GM20431 (cell line): Measurements from ENCODE around the gene TMEM33.

Experiments
- in situ Hi-C: fragments of 300-500 bp; cut with MseI, MboI; formaldehyde crosslinking; loops from one replicate; pipeline ENCODE4 v1.15.0; 2020; ENCODE audit warnings: low sequenced_read_pairs; ENCODE audit not compliant: unreplicated experiment

The TMEM33 gene

DNA sequence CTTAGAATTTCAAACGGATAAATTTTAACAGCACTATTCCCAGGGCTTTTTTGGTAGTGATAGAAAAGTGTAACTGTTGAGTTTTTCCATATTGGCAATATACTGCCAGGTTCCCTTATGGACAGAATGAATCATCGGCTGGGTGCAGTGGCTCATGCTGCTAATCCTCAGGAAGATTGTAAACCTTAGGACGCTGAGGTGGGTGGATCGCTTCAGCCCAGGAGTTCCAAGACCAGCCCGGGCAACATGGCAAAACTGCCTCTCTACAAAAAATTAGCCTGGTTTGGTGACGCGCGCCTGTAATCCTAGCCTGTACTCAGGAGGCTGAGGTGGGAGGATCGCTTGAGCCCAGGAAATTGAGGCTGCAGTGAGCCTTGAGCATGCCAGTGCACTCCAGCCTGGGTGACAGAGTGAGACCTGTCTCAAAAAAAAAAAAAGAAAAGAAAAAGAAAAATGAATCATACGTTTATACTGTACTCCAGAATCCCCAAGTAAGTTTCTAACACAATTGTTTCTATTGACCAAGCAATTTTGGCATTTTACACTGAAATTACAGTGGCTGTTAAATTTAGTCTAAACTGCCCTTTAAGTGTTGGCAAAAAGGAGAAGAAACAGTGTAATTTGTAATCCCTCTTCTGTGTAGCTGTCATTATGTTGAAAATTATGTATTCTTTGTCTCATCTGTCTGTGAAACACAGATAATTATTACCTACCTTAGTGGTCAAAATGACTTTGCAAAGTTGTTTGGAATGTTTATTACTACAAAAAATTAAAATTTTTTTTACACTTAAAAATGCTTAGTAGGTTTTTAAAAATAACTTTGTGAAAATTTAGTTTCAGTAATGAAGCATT lies 56.9 kb downstream of the TMEM33 start:
- in situ Hi-C loops, result no loop called here

DNA sequence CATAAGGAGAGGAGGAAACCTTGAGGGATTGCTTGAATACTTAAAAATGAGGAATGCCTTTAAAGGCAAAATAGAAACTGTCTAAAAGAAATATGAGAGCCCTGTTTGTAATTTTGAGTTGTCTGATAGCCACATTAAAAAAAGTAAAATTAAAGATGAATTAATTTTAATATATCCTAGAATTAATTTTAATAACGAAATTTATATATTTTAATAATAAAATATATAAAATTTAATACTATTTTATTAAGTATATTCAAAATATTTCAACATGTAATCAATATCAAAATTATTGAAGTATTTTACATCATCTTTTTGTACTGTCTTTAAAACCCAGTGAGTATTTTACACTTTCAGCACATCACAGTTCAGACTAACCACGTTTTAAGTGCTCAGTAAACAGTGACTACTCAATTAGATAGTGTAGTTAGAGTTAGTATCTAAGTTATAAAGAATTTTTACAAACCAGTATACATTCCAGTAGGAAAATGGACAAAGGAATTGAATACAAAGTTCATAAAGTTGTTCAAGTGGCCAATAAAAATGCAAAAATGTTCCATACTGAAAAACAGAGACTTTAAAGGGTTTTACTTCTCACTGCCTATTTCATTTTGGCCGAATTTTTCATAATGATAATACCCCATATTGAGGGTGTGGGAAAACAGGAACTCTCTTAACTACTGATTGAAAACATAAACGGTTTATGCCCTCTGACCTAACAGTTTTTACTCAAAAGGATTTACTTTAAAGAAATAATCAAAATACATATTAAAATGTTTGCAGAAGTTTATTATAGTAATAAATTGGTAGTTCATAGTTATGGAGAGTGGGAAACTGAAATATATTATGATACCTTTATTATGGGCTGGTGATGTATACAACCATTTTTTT lies 58.0 kb downstream of the TMEM33 start:
- in situ Hi-C loops, result no loop called here

DNA sequence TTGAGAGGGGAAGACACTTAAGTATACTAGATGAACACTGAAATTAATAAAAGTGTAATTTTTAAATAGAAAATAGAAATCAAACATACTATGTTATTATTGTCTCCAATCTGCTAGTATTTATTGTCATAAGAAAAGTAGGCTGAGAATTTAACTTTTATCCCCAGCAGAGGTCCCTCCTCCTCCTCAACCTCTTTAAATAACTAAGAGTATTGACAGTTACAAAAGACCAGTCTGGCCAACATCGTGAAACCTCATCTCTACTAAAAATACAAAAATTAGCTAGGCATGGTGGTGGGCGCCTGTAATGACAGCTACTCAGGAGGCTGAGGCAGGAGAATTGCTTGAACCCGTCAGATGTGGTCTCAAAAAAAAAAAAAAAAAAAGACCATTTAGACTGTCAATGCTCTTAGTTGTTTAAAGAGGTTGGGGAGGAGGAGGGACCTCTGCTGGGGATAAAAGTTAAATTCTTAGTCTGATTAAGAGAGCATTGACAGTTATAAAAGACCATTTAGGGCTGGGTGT lies 59.3 kb downstream of the TMEM33 start:
- in situ Hi-C loops, result no loop called here

DNA sequence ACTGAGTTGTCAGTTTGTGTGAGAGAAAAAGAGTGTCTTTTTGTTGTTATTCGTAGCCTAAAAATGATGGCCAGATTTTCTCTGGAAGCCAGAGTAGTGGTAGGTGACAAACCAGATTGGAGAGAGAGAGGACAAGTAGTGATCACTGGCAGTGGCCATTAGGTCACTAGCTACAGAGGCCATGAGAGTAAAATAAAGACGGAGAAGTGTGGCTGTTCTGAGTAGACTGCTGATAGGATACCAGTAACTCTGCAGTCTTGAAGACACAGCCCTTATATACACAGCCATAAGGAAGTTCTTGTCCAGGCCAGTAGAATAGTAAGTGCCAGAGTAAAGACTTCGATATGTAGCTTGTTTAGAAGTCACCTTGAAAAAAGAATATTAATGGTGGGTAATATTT lies 62.8 kb downstream of the TMEM33 start:
- in situ Hi-C loops, result no loop called here

DNA sequence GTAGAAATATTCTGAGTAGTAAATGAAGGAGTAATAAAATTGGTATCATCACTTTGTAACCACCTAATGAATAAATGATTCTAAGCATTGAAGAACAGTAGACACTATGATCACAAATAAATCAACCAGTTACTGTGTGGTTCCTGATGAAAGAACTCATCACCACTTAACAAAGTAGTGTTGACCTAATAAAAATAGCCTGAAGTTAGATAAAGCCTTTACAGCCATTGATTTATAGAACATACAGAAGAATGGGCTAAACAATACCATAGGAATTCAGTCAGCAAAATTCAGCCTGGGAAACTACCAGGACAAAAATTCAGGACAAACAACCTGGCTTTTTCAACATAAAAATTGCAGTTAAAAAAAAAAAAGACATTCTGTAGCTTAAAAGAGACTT lies 64.1 kb downstream of the TMEM33 start:
- in situ Hi-C loops, result no loop called here

DNA sequence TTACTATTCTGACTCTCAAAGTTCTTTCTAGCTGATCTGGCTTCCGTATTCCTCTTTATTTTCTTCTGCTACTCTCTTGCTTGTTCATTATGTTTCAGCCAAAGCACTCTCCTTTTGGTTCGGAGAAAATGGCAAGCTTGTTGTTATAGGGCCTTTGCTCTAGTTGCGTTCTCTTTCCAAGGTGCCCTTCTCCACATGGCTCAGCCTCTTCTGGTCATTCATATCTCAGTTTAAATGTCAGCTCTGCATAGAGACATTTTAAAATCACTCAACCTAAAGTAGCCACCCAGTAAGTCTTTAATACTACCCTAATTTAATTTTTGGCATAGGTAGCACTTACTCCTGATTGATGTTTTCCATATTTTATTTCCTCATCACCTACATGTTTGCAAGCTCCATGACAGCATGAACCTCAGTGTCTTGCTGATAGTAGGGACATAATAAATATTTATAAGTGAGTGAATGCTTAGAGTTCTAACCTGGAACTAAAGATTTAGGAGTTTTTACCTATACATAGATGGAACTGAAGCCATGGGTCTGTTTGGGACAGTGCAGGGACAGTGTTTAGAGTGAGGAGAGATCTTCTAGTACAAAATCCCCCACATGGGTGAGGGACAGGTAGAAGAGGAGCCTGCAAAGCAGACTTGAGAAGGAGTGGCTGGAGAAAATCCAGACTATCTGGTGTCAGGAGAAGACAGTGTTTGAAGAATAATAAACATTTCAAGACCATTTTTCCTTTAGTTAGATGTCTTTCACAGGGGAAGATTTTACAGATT lies 73.0 kb downstream of the TMEM33 start:
- in situ Hi-C loops, result no loop called here
